ENCODE measurements around the gene SIRT3. TPM values are rescaled to one million over a fixed set of nuclear protein-coding genes. Genes with fewer than 3 reads are reported as not detected.
"Not testable (repeated sequence)": the region's sequence is repeated elsewhere in the genome, so short reads cannot be mapped to it uniquely, and the experiment has no call there.

The SIRT3 gene
- total RNA-seq, 1 donor from 2014 or later: 12.8 TPM

DNA sequence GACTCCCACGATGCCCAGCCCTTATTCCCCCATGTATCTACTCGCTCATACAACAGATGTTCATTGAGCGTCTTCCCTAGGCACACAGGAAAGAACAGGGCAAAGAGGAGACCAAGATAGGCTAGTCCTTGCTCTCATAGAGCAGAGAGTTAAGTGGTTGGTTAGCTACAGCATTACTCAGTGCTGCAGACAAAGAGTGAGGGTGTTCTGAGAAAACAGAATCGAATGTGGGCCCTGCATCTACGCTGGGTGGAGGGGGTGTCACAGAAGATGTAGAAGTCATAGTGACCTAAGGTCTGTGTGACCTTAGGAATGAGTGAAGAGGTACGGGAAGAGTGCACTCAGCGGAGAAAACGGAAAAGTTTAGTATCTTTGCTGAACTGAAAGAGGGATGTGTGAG lies 12.9 kb upstream of the SIRT3 start:
- intact Hi-C loops (cut with micrococcal nuclease): no loop called here

DNA sequence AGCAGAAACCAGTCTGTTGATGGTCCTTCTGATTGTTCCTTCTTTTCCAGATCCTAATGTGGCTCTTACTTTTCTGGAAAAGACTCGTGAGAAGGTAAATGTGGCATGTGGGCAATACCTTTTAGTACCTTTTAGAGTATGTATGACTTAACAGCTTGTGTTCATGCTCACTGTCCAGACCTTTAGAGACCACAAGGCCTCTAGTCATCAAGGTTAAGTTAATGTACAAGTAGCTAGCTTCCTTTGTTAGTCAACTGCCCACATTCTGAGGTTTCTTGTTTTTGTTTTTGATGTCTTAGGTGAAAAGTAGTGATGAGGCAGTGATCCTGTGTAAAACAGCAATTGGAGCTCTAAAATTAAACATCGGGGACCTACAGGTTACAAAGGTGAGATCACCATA lies 8.2 kb upstream of the SIRT3 start:
- intact Hi-C loops (cut with micrococcal nuclease): no loop called here

GRCh38 chr11:241634-242033 lies 5.5 kb upstream of the SIRT3 start:
- intact Hi-C loops (cut with micrococcal nuclease): no loop called here

GRCh38 chr11:240315-240714 lies 4.2 kb upstream of the SIRT3 start:
- intact Hi-C loops (cut with micrococcal nuclease): no loop called here

DNA sequence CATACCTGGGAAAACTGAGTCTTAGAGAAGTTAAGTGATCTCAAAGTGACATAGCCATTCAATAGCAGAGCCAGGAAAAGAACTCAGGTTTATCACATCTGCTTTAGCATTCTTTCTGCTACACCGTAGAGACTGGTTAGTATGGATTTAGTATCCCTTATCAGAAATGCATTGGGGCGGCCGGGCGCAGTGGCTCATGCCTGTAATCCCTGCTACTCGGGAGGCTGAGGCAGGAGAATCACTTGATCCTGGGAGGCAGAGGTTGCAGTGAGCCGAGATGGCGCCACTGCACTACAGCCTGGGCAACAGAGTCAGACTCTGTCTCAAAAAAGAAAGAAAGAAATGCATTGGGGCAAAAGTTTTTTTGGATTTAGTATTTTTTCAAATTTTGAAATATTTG lies 2.2 kb upstream of the SIRT3 start:
- intact Hi-C loops (cut with micrococcal nuclease): loop anchor here (5.0 kb wide), 3 partner anchors 49 to 509 kb away; partner anchors contain the start of genes PGGHG, PHRF1 and TALDO1

DNA sequence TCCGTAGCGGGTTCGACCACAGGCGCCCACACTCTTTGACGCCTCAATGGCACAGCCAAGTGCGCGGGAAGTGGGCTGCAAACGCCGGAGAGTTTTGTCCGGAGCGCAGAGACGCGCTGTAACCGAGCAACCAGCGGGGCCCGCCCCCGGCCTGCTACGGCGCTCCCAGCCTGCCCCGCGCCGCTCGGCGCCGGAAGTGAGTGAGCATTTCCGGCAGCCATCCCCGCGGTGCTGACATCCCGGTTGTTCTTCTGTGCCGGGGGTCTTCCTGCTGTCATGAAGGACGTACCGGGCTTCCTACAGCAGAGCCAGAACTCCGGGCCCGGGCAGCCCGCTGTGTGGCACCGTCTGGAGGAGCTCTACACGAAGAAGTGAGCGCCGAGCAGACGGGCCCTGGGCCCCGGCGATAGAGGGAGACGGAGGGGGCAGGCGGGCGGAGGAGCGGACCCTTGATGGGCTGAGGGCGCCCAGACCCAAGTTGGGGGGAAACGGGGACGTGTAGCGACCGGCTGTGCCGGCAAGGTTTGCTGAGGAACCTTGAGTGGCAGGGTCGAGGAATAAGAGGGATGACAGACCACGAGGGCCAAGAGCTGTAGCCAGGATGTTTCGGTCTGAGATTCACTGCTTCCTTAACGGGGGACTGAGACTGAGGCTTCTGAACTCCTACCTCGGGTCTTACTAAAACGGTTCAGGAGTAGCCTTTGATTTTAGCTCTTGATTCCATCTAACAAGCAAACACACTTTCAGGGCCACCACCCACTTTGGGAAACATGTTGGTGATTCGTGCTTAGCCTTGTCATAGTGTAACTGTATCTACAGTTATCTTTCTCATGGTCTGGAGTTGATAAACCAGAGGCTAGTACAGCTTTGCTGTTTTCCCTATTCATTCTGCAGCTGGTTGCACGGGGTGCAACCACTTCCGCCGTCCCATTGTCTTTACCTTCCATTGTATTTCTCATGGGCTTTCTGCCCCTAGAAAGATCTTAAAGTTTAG lies 929 bp upstream of the SIRT3 start, which contains the start of gene PSMD13:
Gene PSMD13 (plus strand): TSS at position 203 of the 994 bp plus-strand sequence. CDS start 74 bp downstream, at position 277.
- intact Hi-C loops (cut with micrococcal nuclease): loop anchor here (1.0 to 5.0 kb wide), 13 partner anchors 30 to 510 kb away; partner anchors contain the start of genes BET1L, DEAF1, LMNTD2 and PGGHG

- intact Hi-C loops (cut with micrococcal nuclease): loop anchor here (5.0 kb wide), 3 partner anchors 52 to 512 kb away; partner anchors contain the start of genes PGGHG, PHRF1 and TALDO1
These were observed 539 bp downstream of the SIRT3 start for GRCh38 chr11:235609-235996.

DNA sequence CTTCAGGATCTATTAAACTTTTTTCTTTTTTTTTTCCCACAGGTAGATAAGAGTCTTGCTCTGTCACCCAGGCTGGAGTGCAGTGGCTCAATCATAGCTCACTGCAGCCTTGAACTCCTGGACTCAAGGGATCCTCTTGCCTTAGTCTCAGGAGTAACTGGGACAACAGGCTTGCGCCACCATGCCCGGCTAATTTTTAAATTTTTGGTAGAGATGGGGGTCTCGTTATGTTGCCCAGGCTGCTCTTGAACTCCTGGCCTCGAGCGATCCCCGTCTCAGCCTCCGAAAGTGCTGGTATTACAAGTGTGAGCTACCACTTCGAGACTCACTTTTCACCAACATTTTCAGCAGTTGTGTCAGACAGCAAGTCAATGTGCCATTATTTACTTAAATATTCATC lies 962 bp downstream of the SIRT3 start:
- intact Hi-C loops (cut with micrococcal nuclease): loop anchor here (5.0 kb wide), 3 partner anchors 52 to 512 kb away; partner anchors contain the start of genes PGGHG, PHRF1 and TALDO1

GRCh38 chr11:232783-233565 lies 3.2 kb downstream of the SIRT3 start:
- intact Hi-C loops (cut with micrococcal nuclease): no loop called here

GRCh38 chr11:230431-230830 lies 5.7 kb downstream of the SIRT3 start:
- intact Hi-C loops (cut with micrococcal nuclease): no loop called here

- intact Hi-C loops (cut with micrococcal nuclease): no loop called here
These were observed 8.2 kb downstream of the SIRT3 start for GRCh38 chr11:227824-228379.

DNA sequence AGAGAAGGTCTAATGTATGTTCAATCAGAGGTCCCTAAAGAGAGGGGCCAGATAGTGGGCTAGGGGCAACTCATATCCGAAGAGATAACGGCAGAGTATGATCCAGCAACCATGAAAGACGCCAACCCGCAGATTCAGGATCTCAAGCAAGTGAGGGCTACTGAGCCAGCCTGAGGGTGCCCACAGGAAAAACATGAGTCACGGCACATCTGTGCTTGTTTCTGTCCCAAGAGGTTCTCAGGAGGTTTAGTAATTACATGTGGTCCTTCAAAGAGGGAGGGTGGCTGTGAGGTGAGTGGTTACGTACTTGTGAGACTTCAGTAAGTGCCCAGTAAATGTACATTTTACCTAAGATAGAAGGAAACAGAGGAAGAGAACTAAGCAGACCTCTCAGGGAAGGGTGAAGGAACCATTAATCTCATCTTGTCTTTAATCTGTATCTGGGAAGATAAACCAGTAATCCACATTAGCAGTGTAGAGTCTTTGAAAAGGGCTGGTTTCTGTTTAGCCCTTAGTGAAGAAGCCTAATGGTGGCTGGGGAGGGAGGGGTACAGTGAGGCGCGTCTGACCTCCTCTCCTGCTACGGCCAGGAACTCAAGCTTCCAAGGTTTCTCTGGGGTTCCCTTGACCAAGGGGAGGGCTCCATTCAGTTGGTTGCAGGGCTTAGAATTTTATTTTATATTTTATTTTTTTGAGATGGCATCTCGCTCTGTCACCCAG lies 10.2 kb downstream of the SIRT3 start:
- intact Hi-C loops (cut with micrococcal nuclease): no loop called here

DNA sequence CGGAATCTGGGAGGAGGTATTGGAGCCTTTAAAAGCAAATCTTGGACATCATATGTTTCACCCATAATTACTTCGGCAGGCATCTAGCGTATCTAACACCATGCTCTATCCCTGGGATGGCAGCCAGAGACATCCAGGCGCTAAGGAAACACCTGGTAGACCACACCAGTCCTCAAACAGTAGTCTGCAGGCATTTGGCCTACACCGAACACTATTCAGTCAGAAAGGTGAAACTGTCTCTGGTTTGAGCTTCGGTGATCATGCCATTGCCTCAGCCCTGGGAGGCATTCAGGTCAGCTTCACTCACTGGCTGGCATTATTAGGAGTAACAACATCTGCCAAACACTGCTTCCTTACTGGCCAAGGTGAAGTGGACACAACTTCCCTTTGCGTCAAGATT lies 11.7 kb downstream of the SIRT3 start:
- intact Hi-C loops (cut with micrococcal nuclease): no loop called here

DNA sequence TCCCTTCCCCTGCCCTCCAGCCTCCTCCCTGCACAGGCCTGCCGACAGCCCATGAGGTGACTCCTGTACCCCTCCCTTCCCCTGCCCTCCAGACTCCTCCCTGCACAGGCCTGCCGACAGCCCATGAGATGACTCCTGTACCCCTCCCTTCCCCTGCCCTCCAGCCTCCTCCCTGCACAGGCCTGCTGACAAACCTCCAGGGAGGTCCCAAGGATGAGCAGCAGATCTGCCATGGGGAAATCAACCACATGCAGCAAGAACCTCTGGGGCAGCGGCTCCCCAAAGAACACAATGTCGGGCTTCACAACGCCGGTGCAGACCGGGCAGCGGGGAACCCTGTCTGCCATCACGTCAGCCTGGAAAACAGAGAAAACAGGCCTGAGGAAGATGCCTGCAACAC lies 12.3 kb downstream of the SIRT3 start:
- intact Hi-C loops (cut with micrococcal nuclease): no loop called here

- intact Hi-C loops (cut with micrococcal nuclease): no loop called here
These were observed 12.9 kb downstream of the SIRT3 start for GRCh38 chr11:223026-223789.

DNA sequence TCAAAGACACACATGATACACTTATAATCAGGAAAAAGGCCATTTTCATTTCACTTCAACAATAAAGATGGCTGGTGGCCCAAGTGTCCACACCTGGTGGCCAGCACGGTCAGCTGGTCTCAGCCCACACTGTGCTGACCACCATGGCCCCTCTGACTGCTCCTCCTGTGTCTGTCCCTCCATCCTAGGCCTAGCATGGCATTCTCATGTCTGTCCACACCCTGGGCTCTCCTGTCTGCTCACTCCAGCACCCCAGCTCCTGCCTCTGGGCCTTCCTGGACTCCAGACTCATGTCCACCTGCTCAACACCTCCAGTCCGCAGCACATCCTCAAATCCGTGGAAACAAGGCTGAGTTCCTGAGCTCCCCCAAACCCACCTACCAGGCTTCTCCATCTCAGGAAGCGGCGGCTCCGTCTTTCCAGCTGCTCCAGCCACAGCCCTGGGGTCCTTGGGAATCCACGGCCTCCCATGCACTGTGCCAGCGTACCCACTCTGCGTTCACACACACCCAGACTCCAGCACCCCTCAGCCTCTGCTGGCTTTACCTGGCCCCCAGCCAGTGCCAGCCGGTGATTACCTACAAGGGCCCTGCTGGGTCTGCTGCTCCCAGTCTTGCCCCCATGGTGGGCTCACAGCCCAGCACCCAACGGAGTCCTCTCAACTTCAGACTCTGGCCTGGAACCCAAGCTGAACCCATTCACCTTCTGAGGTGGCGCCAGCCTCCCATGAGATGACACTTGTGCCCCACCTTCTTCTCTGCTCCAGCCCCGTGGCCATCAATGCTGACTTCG lies 13.9 kb downstream of the SIRT3 start:
- intact Hi-C loops (cut with micrococcal nuclease): no loop called here

DNA sequence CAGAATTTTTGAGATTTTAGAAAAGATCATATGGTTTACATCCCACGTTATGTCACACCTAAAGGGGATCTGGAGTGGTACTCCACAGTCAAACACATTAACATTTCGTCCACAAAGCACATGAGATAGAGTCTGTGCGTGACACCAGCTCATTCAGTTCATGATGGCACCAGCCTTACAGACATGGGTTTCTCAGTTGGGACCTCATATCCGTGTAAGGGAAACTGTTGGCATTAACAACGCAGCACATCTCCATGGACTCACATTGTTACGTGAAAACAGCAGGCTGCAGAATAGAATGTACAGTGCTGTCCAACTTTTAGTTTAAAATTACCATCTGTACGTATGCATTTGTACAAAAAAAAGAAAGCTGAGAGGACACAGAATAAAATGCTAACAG lies 14.6 kb downstream of the SIRT3 start:
- intact Hi-C loops (cut with micrococcal nuclease): no loop called here

DNA sequence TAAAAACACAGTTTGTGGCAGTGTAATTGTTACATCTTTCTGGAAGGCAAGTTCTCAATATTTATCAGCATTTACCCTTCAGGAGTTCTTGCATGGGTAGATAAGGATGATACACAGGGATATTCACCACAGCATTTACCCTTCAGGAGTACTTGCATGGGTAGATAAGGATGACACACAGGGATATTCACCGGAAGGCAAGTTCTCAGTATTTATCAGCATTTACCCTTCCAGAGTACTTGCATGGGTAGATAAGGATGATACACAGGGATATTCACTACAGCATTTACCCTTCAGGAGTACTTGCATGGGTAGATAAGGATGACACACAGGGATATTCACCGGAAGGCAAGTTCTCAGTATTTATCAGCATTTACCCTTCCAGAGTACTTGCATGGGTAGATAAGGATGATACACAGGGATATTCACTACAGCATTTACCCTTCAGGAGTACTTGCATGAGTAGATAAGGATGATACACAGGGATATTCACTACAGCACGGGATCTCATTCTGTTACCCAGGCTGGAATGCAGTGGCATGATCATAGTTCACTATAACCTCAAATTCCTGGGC lies 15.4 kb downstream of the SIRT3 start:
- intact Hi-C loops (cut with micrococcal nuclease): not testable (repeated sequence)
